ENCODE data around the gene USHBP1. TPM values are rescaled to one million over a fixed set of nuclear protein-coding genes. Genes with fewer than 3 reads are reported as not detected.
A peak's percentile ranks its signal among the peaks of the same experiment; 100 is the strongest.

USHBP1 gene
- total RNA-seq, 1 donor from 2014 or later: 0.23 TPM

GRCh38 chr19:17225053-17225452, 39.5 kb downstream of the USHBP1 start:
- no peak for DNase-seq (ENCODE audit: low read depth, low spot score)
- Mint-ChIP-seq H3K9me3 (no peaks in the 10 kb centered on the region), H3K4me3 (no peak overlapping the region), H3K27ac (ENCODE audit: unreplicated experiment) (no peak overlapping the region), H3K36me3 (ENCODE audit: low read depth) (no peaks in the 10 kb centered on the region), H3K27me3 (ENCODE audit: low read depth) (peaks cover 4% of the 10 kb centered on the region), H3K4me1 (peaks cover 10% of the 10 kb centered on the region)
- TF ChIP-seq, protein P1, sequence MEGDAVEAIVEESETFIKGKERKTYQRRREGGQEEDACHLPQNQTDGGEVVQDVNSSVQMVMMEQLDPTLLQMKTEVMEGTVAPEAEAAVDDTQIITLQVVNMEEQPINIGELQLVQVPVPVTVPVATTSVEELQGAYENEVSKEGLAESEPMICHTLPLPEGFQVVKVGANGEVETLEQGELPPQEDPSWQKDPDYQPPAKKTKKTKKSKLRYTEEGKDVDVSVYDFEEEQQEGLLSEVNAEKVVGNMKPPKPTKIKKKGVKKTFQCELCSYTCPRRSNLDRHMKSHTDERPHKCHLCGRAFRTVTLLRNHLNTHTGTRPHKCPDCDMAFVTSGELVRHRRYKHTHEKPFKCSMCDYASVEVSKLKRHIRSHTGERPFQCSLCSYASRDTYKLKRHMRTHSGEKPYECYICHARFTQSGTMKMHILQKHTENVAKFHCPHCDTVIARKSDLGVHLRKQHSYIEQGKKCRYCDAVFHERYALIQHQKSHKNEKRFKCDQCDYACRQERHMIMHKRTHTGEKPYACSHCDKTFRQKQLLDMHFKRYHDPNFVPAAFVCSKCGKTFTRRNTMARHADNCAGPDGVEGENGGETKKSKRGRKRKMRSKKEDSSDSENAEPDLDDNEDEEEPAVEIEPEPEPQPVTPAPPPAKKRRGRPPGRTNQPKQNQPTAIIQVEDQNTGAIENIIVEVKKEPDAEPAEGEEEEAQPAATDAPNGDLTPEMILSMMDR (conservative IDR thresholded peaks at IDR 0.05): no peak

- H3K4me3 Mint-ChIP-seq: peak overlapping the region; percentile 47
Measured at GRCh38 chr19:17220207-17220758, 44.3 kb downstream of the USHBP1 start.

GRCh38 chr19:17219286-17219685, 45.3 kb downstream of the USHBP1 start:
- TF ChIP-seq, protein P1 (conservative IDR thresholded peaks at IDR 0.05): no peak
- Mint-ChIP-seq H3K9me3 (no peaks in the 10 kb centered on the region), H3K27me3 (ENCODE audit: low read depth) (peaks cover 3% of the 10 kb centered on the region), H3K4me3 (peak overlapping the region; percentile 68), H3K36me3 (ENCODE audit: low read depth) (peaks cover 2% of the 10 kb centered on the region), H3K4me1 (peaks cover 28% of the 10 kb centered on the region), H3K27ac (ENCODE audit: unreplicated experiment) (no peak overlapping the region)
- DNase-seq (ENCODE audit: low read depth, low spot score): no peak

More at GRCh38 chr19:17220207-17220758, 44.3 kb downstream of the USHBP1 start:
- TF ChIP-seq, protein P1 (conservative IDR thresholded peaks at IDR 0.05): no peak
- peaks cover 19% of the 10 kb centered on the region for H3K4me1 Mint-ChIP-seq
- no peak for DNase-seq (ENCODE audit: low read depth, low spot score)
- peaks cover 2% of the 10 kb centered on the region for H3K36me3 Mint-ChIP-seq (ENCODE audit: low read depth)
- peaks cover under 1% of the 10 kb centered on the region for H3K27me3 Mint-ChIP-seq (ENCODE audit: low read depth)
- H3K27ac Mint-ChIP-seq (ENCODE audit: unreplicated experiment): no peak overlapping the region
- H3K9me3 Mint-ChIP-seq: no peaks in the 10 kb centered on the region

GRCh38 chr19:17216058-17216670, 48.4 kb downstream of the USHBP1 start:
- TF ChIP-seq, protein P1 (conservative IDR thresholded peaks at IDR 0.05): no peak
- peaks cover 8% of the 10 kb centered on the region for H3K36me3 Mint-ChIP-seq (ENCODE audit: low read depth)
- H3K4me1 Mint-ChIP-seq: peaks cover 28% of the 10 kb centered on the region
- peaks cover 3% of the 10 kb centered on the region for H3K27me3 Mint-ChIP-seq (ENCODE audit: low read depth)
- no peaks in the 10 kb centered on the region for H3K9me3 Mint-ChIP-seq
- H3K4me3 Mint-ChIP-seq: peak overlapping the region; percentile 91
- DNase-seq (ENCODE audit: low read depth, low spot score): no peak
- no peak overlapping the region for H3K27ac Mint-ChIP-seq (ENCODE audit: unreplicated experiment)

- DNase-seq (ENCODE audit: low read depth, low spot score): peak; percentile 75
- Mint-ChIP-seq H3K9me3 (no peaks in the 10 kb centered on the region), H3K4me3 (peak within 1 kb of the TSS; percentile 91), H3K36me3 (ENCODE audit: low read depth) (peaks cover 8% of the 10 kb centered on the region), H3K27me3 (ENCODE audit: low read depth) (peaks cover 3% of the 10 kb centered on the region), H3K27ac (ENCODE audit: unreplicated experiment) (peak within 1 kb of the TSS; percentile 96), H3K4me1 (peaks cover 25% of the 10 kb centered on the region)
- TF ChIP-seq, protein P1 (conservative IDR thresholded peaks at IDR 0.05): no peak
Measured at GRCh38 chr19:17215127-17215971, 49.2 kb downstream of the USHBP1 start, which contains the start of gene USE1. TSS of gene USE1 (plus strand) at chr19:17215357. CDS start at chr19:17215406, 49 bp downstream.

Data from neural crest cell (in vitro differentiated cells).